Measurements from ENCODE around the gene IGSF5. TPM values are rescaled to one million over a fixed set of nuclear protein-coding genes. Genes with fewer than 3 reads are reported as not detected.

IGSF5 gene
- total and polyA plus RNA-seq, 4 donors, result 0.03 to 0.08 TPM; not detected in 2

GRCh38 chr21:39822042-39822441 is 77.1 kb downstream of the IGSF5 start:
- WGBS, result 70% methylated on average over 3 of the region's 3 CpGs
- no peak overlapping the region for H3K27ac ChIP-seq (ENCODE audit: low read depth in 1 of 2, low read length in 2 of 2)

More at GRCh38 chr21:39822042-39822441, 77.1 kb downstream of the IGSF5 start:
- Histone ChIP-seq H3K27me3 (ENCODE audit: control insufficient read depth in 4 of 4, insufficient read depth in 4 of 4, low read length in 3 of 4) (peaks cover 0 to 4% (median 0%) of the 10 kb centered on the region in 4 donors), H3K36me3 (ENCODE audit: control insufficient read depth in 4 of 4, insufficient read depth in 3 of 4, low read depth in 1 of 4, low read length in 3 of 4) (no peaks in the 10 kb centered on the region), H3K4me1 (ENCODE audit: control insufficient read depth in 4 of 4, insufficient read depth in 4 of 4, low read length in 3 of 4) (no peaks in the 10 kb centered on the region), H3K4me3 (ENCODE audit: low read depth in 1 of 3, low read length in 3 of 3) (no peak overlapping the region), H3K9me3 (ENCODE audit: control insufficient read depth in 4 of 4, low read length in 3 of 4) (peaks cover 0 to 2% (median 0%) of the 10 kb centered on the region in 4 donors), H3K9ac (ENCODE audit: low read depth in 1 of 2, low read length in 2 of 2) (no peak overlapping the region)
- TF ChIP-seq MAX (IDR thresholded peaks at IDR 0.05) (no peak), GABPA (IDR thresholded peaks at IDR 0.05 in 1 of 2, conservative IDR thresholded peaks at IDR 0.05 in 1 of 2) (no peak), JUND (IDR thresholded peaks at IDR 0.05) (no peak), YY1 (IDR thresholded peaks at IDR 0.05) (no peak), ZBTB33 (IDR thresholded peaks at IDR 0.05) (no peak), REST (IDR thresholded peaks at IDR 0.05) (no peak), HNF4A (conservative IDR thresholded peaks at IDR 0.05) (no peak), CTCF (IDR thresholded peaks at IDR 0.05; ENCODE audit: low read depth, low read length, missing input control) (no peak)
- DNase-seq (ENCODE audit: low spot score), result no peak
